ENCODE data around the gene SEC22A.

Gene SEC22A

DNA sequence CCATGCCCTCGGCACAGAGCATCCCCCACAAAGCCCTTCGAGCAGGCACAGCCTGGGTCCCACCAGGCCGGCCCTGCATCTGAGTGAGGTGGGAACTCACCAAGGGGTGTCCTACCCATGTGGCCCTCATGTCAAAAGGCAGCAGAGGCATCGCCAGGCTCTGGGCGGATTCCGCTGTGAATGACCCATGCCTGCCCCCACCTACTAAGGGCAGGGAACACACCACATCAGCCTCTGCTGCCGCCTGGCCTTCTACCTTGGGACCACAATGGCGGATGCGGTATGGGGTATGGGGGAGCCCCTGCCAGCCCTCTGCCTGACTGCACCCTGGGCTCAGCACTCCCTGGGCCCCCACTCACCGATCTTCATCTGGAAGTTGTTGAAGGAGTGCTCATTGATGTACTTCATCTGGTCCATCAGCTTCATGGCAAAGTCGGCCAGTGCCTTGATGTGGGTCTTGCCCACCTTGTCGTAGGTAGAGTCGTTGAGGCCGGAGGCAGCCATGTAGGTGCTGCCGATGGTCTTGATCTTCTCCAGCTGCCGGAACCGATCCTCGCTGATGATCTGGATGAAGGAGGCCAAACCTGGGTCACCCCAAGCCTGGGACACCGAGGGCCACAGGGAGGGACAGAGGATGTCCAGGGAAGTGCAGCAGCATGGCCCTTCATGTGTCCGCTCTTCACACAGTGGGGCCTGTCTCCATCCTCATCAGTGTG is 87.8 kb downstream of the SEC22A start:
- no peak for DNase-seq

DNA sequence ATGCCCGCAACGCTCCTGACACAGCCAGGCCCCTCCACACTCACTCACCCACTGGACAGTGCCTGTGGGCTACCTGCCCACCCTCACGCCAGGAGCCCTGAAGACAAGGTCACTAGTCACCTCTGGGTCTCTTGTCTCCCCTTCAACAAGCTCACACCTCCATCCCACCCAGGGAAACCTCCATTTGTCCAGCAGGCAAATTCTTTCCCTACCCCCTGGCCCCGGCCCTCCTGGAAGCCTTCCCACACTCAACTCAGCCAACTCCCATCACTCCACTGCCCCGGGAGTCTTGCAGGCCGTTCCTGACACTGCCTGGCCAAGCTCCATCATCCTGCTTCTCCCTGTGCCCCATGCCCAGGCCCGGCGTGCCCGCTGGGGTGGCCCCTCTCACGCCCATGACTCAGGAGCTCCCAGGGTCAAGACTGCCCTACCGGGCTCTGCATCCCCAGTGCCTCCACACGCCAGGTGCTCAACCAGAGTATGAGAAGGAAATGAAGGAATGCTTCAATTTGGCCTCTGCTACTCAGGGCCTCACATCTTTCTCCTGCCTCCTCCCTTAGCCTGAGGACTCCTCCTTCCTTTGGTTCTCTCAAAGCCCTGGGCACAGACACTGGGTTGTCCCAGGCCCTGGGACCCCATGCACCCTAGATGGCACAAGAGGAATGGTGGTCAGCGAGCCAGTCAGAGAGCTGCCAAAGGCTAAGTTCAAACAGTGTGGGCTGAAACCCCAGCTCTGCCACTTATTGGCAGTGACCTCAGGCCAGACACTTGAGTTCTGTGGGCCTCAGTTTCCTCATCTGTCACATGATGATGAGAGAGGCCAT is 88.6 kb downstream of the SEC22A start:
- DNase-seq, result no peak

DNA sequence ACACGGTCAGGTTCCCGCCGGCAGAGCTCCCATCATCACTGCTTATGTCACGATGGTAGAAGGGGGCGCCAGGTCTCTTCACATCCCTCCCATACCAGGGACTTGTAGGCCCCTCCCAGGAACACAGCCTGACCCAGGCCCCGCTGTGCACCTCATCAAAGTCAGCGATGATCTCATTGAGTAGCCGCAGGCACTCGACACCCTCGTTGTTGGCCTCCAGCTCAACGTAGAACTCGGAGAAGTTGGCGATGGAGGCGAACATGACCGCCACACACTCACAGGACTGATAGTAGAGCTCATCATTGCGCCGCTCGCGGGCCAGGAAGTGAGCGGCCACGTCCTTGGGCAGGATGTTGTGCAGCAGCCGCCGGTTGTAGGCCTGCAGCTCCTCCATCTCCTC is 89.2 kb downstream of the SEC22A start:
- no peak for DNase-seq

DNA sequence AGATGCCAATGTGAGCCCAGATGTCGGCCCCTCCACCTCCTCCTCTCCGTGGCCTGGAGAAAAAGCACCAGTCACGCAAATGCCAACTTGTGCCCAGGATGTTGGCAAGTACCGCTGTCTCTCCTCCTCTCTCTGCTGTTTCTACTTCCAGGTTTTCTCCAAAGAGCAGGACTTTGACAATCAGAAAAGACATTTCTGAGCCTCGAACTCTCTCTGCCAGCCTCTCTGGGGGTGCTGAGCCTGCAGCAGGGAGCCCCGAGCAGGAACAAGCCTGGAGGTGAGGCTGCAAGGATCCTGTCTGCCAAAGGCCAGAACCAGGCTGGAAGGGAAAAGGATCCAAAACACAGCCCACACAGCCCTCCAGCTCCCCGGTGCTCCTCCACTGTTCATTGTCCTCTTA is 89.7 kb downstream of the SEC22A start:
- no peak for DNase-seq

DNA sequence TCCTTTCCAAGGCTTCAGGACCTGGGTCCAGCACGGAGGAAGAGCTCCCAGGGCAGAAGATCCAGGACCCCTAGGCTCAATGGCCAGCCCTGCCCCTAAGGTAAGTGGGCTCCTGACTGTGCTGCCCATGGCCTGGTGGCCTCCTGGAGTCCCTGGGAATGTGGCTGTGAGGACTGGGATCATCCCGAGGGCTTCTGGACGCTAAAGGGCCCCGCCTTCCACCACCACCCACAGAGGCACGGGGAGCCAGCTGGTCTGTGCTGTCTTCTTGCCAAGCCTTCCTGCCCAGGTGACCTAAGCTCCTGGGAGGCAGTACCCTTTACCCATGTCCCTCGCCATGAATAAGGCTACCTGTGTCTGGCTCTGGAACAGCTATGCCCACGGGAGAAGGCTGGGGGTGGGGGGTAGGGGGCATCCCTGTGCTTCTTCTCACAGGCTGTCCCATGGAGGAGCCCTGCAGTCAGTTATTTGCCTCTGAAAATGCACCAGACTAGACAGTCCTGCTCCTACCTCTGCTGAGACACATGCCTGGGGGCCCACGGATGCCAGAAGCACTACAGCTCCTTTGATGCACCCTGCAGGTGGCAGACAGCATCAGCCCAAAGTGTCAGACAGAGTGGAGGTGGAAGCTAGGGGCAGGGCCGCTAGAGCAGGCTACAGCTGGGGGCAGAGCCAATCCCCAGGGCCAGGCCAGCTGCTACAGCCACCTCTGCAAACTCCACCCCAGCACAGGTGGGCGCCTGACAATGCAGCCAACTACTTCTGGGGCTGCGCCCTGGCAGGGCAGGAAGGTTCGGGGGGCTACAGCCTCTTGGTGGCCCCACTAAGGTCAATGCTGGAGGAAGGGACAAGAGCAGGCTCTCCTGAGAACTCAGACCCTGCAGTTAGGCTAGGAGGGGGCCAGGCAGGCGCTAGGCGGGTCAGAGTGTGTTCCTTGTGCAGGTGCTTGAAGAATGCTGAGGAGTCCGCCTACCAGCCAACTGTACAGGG is 90.9 kb downstream of the SEC22A start:
- no peak for DNase-seq

DNA sequence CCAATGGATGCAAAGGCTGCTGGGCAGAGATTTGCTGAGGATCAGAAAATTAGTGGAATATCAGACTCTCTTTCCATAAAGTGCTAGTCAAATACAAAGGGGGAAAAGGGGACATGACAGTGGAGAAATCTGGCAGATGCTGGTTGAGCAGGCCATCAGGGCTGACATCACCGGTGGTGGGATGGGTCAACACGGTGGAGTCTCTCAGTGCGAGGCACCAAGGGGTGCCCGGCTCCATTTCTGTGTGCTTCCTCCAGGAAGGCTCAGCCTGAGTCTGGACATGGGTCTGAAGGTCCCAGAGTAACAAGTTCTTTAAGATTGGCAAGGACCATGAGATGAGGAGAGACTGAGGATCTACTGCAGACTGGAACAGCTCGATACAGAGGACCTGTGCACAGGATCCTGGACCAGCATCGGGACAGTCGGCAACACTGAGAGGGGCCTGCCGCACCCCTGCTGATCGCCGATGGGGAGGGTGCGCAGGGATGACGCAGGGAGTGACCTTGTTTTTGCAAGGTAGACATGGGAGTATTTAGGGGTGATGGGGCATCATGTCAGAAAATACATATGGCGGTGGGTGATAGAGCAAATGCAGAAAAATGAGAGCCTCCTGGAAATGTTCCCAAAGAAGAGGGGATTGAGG is 92.7 kb downstream of the SEC22A start:
- no peak for DNase-seq

DNA sequence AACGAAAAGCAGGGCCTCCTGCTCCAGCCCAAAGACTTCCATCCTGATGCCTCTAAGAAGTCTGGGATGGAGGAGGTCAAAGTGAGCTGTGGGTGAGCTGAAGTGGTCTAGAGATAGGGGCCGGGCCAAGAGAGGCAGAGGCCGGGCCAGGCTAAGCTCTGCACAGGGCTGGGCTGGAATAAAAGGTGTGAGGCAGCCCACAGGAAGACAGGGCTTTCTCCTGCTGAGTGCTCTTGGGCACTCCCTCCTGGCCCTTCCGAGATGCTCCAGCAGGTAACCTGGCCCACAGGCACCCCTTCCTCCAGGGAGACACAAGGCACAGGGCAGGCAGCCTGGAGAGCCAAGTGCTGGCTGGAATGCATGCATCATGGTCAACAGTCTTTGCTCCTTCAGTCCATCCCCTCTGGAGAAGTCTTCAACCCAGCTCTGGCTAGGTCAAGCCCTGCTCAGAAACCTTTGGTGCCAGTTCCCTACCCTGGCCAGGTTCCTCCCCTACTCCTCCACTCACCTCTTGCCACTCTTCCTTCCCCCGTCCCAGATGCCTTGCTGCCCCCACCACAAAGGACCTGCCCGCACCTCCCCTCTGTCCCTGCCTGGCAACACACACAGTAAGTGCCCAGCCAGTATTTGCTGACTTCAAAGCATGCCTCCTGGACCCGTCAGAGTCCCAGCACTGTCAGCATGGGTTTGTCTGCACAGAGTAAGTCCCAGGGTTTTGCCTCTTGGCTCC is 93.6 kb downstream of the SEC22A start:
- DNase-seq, result no peak

DNA sequence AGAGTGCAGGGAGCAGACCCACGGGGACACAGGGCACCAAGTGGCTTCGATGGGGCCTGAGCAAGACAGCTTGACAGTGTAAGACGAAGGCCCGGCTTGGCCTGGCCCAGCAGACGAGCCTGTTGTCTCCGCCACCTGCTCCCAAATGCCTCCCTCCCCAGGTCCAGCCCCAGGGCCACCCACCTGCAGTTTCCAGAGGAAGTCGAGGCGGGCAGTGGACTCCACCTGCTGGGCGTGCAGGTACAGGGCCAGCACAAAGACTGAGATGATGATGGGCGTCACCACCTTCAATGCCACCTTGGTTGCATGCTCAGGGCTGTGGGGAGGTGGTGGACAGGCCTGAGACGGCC is 94.1 kb downstream of the SEC22A start:
- DNase-seq, result no peak

DNA sequence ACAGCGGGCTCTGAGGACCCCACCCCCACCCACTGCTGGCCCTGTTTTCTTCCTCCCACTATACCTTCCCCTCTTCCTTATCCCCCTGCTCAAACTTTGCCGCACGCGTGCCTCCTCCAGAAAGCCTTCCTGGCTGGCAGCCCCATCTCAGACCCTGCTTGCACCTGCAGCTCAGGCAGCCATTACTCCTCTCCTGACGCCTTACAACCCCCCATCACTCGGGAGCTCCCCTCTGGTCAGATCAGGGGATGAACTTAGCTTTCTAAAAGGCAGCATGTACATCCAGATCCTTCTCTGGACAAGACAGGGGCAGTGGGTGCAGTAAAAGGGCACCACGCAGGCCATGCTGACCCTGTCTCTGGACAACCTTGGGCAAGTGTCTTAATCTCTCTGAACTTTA is 94.5 kb downstream of the SEC22A start:
- DNase-seq, result no peak

DNA sequence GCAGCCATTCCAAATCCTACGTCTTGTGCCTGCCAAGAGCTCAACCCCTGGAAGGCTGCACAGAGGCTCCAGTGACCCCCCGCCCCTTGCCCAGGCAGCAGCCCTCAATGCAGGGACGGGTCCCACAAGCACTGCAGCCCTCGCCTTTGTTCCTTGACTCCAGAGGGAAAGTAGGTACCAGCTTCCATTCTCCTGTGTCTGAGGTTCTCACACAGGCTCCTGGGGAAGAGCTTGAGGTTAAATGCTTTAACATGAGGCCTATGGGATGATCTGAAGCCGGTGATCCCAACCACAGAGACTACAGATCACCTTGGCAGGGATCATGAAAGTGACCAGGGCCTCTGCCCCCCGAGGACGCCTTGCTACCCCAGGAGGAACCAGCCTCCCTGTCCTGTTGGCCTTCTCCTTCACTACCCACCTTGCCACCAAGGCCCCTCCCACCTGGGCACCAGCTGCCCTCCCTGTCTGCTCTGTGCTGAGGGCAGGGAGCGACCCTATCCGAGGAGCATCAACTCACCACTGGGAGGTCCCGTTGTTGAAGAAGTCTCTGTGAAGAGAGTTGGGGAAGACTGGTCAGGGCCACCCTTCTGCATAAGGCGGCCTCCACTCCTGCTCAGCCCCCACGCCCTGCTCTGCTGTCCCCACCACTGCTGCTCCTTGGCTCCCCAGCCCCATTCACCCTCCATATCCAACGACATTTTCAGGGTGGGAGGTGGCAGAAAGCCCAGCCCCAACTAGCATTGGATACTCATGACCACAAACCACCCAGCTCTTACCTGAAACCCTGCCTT is 95.3 kb downstream of the SEC22A start:
- no peak for DNase-seq

DNA sequence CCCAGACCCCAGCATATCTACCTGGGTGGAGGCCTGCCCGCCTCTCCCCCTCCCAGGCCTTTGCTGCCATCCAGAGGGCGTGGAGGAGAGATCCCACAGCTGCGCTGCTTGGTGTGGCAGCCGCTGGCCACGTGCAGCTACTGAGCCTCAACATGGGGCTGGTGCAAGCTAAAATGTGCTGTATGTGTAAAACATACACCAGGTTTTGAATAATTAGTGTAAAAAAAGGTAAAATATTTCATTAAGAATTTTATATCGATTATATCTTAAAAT is 95.8 kb downstream of the SEC22A start:
- DNase-seq, result no peak

DNA sequence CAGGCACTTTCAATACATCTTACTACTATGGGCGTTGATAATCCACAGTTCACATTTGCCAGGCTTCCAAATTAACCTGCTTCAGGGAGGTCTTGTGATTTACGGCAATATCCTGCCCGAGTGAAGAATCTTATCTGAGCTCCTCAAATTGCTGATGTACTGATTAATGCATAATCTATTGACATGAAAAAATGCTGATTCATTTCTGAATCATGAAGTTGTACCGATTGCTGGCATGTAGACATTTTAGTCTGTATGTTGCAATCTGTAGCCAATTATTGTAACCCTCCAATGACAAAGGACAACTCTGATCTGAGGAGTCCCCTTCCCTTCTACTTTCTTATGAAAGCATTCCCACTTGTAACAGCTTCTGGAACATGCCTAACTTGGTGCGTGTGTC is 97.2 kb downstream of the SEC22A start:
- DNase-seq, result no peak

DNA sequence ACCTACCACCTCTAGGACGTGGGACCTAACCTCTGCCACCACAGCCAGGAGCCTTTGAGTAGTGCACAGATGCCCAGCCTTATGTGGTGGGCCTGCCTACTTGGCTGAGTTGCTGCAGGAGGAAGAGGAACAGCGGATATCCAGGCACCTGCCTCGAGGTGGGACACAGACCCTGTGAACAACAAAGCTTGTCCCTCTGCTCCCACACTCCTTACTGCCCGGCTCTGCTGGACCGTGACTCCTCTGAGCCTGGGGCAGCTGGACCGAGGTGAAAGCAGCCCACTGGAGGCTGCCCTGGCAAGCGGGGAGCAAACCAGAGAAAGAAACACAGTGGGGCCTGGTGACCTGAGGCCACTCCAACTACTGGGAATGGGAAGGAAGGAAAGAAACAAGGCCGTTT is 97.8 kb downstream of the SEC22A start:
- DNase-seq, result no peak

DNA sequence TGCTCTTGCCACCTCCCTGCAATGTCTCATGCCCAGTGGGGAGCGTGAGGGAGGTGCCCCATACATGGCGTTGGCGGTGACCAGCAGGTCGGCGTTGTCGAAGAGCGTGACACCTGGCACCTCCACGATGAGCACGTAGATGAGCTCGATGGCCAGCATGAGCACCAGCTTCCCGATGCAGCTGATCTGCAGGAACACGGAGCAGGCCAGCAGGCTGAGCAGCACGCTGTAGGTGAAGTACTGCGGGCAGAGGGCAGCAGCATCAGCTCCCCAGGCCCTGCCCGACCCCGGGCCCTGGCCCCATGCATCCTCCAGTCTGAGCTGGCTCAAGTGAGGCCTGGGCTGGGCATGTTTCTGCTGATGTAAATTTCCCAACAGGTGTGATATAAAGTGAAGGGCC is 98.3 kb downstream of the SEC22A start:
- no peak for DNase-seq

DNA sequence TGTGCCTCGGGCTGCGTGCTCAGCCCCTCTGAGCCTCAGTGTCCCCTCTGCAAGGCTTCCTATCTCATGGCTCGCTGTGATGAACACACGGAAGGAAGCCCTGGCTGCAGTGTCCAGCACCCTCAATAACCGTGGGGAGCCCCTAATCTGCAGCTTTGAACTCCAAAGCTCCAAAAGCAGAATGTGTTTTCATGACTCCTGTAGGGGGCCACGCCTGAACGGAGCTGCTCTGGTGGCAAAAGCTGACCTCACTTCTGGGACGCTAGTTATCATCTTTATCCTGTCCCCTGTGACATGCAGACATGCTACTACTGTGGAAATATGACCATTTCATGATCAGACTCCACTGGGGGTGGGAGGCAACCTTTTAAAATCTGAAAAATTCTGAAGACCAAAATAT is 98.8 kb downstream of the SEC22A start:
- no peak for DNase-seq

DNA sequence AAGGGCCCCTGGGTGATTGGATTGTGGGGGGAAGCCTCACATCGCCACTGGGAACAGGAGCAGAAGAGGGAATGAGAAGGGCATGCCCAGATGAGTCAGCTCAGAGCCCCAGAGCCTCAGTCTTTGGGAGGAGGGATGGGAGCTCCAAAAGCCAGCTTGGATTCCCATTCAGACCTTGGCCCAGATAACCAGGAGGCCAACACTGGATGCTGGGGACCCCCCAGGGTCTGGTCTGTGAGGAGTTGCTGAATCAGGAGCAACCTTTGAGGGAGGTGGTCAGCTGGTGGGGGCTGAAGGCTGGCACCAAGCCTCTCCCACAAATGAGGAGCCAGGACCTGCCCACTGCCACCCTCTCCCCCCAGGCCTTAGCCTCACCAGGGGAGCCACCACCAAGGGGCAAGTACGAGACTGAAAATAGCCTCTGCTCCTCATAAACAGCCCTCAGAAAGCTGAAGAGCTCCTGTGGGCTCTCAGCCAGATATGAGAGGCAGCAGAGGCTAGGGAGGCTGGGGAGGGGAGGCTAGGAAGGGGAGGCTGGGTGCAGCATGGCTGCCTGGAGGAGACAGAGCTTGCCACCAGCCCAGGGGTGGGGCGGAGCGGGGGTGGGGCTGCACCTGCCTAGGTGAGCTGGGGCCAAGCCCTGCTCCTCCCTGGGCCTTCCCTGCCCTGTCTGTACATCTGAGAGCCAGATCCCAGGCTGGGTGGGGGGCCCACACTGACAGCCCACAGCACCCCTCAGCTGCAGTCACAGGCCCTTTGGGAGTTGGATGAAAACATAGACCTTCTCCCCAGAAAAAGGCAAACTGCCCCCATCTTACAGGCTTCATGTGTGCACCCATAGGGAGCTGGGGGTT is 99.8 kb downstream of the SEC22A start:
- no peak for DNase-seq

DNA sequence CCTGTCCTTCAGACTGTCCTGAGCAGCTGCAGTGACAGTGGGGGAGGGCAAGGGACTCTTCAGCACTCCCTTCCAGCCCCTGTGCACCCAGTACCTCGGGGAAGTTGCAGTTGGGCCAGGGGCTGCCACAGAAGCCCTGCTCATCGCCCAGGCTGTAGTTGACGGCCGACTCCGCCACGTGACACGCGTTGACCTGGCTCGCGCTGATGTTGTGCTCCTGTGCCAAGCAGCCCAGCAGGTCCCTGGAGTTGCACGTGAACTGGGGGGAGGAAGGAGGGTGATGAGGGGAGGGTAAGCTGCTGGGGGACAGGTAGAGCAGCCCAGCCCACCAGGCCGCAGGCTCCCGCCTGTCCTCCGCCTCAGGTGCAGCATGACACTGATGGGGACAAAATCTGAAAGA is 101.2 kb downstream of the SEC22A start:
- no peak for DNase-seq

DNA sequence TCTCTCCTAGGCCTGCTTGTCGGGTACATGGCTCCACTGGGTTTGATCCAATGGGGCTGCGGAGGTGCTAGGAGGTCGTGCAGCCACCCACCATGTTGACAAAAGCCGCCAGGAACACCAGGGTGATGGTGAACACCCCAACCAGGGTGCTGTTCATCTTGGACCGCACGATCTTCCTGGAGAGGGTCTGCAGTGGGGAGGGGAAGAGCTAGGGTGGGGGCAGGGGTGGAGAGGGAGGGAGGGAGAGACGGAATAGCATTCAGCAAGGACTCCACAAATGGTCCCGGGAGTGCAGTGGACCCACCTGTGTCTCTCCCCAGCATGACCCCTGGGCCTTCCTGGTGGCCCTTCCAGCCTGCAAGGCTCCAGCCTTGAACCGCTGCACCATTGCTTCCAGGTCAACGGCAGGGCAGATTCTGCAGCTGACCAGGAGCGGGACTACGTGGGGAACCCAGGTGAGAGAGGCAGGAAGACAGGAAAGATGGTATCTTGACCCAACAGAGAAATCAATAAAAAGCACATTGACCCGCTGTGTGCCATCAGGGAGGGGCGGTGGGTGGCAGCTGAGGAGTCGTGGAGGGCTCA is 102.3 kb downstream of the SEC22A start:
- no peak for DNase-seq

DNA sequence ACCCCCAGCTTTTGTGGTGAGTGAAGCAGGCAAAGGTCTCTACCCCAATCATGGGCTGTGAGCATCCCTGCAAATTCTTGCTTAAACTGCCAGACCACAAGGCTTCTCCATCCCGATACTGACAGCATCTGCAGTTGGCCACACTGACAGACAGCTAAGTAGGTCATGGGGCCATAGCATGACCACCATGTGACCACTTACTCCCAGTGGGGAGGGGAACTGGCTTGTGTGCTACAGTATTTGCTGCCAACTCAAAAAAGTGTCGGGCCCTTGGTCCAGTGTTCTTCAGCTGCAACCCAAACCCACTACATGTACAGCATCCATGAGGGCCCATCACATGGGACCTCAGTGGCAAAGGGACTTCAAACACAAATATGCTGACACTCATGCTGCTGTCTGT is 103.4 kb downstream of the SEC22A start:
- no peak for DNase-seq

DNA sequence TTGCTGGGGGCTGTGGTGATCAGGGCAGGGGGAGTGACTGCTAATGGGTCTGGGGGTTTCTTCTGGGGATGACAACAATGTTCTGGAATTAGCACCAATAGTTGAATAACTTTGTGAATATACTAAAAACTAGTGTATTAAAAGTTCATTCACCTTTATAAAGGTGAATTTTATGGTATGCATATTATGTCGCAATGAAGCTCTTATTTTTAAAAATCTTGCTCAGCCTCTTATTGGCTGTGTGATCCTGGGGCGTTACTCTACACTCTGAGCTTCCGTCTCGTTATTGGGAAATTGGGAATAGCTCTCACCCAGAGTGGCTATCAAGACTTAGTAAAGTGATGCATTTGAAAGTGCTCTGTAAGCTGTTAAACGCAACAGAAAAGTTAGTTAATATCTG is 105.3 kb downstream of the SEC22A start:
- DNase-seq, result no peak
